Loucy (cell line): ENCODE data around the gene FPR2.

Experiments
- CTCF ChIP-seq: fragments of 200-600 bp; sonication (generic); conservative IDR thresholded peaks from 2 replicates; pipeline ENCODE4 v1.5.1; 2014; ENCODE audit warnings: mild to moderate bottlenecking, antibody characterized with exemption, low read length
- EZH2phosphoT487 ChIP-seq: fragments of 200-600 bp; IDR thresholded peaks from 2 replicates; pipeline ENCODE4 v1.6.1; 2018; ENCODE audit warnings: antibody characterized with exemption, mild to moderate bottlenecking, moderate library complexity, borderline replicate concordance

GRCh38 chr19:51816711-51817110, 55.7 kb downstream of the FPR2 start:
- TF ChIP-seq CTCF (no peak), EZH2phosphoT487 (no peak)
